ENCODE measurements around the gene ZNRF1.
A peak's percentile ranks its signal among the peaks of the same experiment; 100 is the strongest.

Gene ZNRF1

GRCh38 chr16:74999609-75000480, 1.0 kb downstream of the ZNRF1 start:
- peak overlapping the region; percentile 86 for H3K4me3 ChIP-seq (ENCODE audit: severe bottlenecking)
- DNase-seq (ENCODE audit: low spot score) (peak; percentile 81), ATAC-seq (ENCODE audit: low read depth) (peak; percentile 67)
- H3K27me3 ChIP-seq (ENCODE audit: insufficient read depth, poor library complexity, severe bottlenecking): no peaks in the 10 kb centered on the region
- TF ChIP-seq CTCF (IDR thresholded peaks at IDR 0.05; ENCODE audit: poor library complexity, severe bottlenecking): peak; percentile 12
- peaks cover 20% of the 10 kb centered on the region for H3K4me1 ChIP-seq (ENCODE audit: insufficient read depth, poor library complexity, severe bottlenecking)
- H3K27ac ChIP-seq (ENCODE audit: poor library complexity, severe bottlenecking): peak overlapping the region; percentile 53
- no peaks in the 10 kb centered on the region for H3K9me3 ChIP-seq (ENCODE audit: severe bottlenecking)
- 0 out of 2 replicates have a peak, but pooled peaks cover 6% of the 10 kb centered on the region for H3K36me3 ChIP-seq (ENCODE audit: low read depth)

GRCh38 chr16:75000481-75001081, 1.8 kb downstream of the ZNRF1 start:
- Histone ChIP-seq H3K27me3 (ENCODE audit: insufficient read depth, poor library complexity, severe bottlenecking) (no peaks in the 10 kb centered on the region), H3K4me3 (ENCODE audit: severe bottlenecking) (peak overlapping the region; percentile 86), H3K27ac (ENCODE audit: poor library complexity, severe bottlenecking) (no peak overlapping the region), H3K4me1 (ENCODE audit: insufficient read depth, poor library complexity, severe bottlenecking) (peaks cover 20% of the 10 kb centered on the region), H3K36me3 (ENCODE audit: low read depth) (0 out of 2 replicates have a peak, but pooled peaks cover 6% of the 10 kb centered on the region), H3K9me3 (ENCODE audit: severe bottlenecking) (no peaks in the 10 kb centered on the region)
- no peak for DNase-seq (ENCODE audit: low spot score)
- no peak for ATAC-seq (ENCODE audit: low read depth)
- no peak for TF ChIP-seq CTCF (IDR thresholded peaks at IDR 0.05; ENCODE audit: poor library complexity, severe bottlenecking)

- peaks cover 20% of the 10 kb centered on the region for H3K4me1 ChIP-seq (ENCODE audit: insufficient read depth, poor library complexity, severe bottlenecking)
- no peak overlapping the region for H3K4me3 ChIP-seq (ENCODE audit: severe bottlenecking)
- no peak overlapping the region for H3K27ac ChIP-seq (ENCODE audit: poor library complexity, severe bottlenecking)
- no peak for DNase-seq (ENCODE audit: low spot score)
- no peaks in the 10 kb centered on the region for H3K27me3 ChIP-seq (ENCODE audit: insufficient read depth, poor library complexity, severe bottlenecking)
- no peaks in the 10 kb centered on the region for H3K9me3 ChIP-seq (ENCODE audit: severe bottlenecking)
- ATAC-seq (ENCODE audit: low read depth): no peak
- no peak for TF ChIP-seq CTCF (IDR thresholded peaks at IDR 0.05; ENCODE audit: poor library complexity, severe bottlenecking)
- H3K36me3 ChIP-seq (ENCODE audit: low read depth): 0 out of 2 replicates have a peak, but pooled peaks cover 6% of the 10 kb centered on the region
These were observed 3.6 kb downstream of the ZNRF1 start for GRCh38 chr16:75002474-75002873.

GRCh38 chr16:75003931-75004330, 5.1 kb downstream of the ZNRF1 start:
- ATAC-seq (ENCODE audit: low read depth): no peak
- Histone ChIP-seq H3K4me3 (ENCODE audit: severe bottlenecking) (no peak overlapping the region), H3K36me3 (ENCODE audit: low read depth) (0 out of 2 replicates have a peak, but pooled peaks cover 6% of the 10 kb centered on the region), H3K4me1 (ENCODE audit: insufficient read depth, poor library complexity, severe bottlenecking) (peaks cover 15% of the 10 kb centered on the region), H3K9me3 (ENCODE audit: severe bottlenecking) (no peaks in the 10 kb centered on the region), H3K27me3 (ENCODE audit: insufficient read depth, poor library complexity, severe bottlenecking) (no peaks in the 10 kb centered on the region), H3K27ac (ENCODE audit: poor library complexity, severe bottlenecking) (no peak overlapping the region)
- TF ChIP-seq CTCF (IDR thresholded peaks at IDR 0.05; ENCODE audit: poor library complexity, severe bottlenecking): no peak
- no peak for DNase-seq (ENCODE audit: low spot score)

Data from RWPE2 (cell line).